Neural progenitor cell (in vitro differentiated cells): Measurements from ENCODE around the gene BRD7.

ENCODE experiments used
- CTCF ChIP-seq: fragments of 200-600 bp; sonication (generic); IDR thresholded peaks from 2 replicates; pipeline ENCODE4 v1.5.1; 2017; ENCODE audit warnings: antibody characterized with exemption, mild to moderate bottlenecking
- EZH2 ChIP-seq: fragments of 200-600 bp; sonication (generic); IDR thresholded peaks from 2 replicates; pipeline ENCODE4 v1.6.1; 2017; ENCODE audit warnings: antibody characterized with exemption, mild to moderate bottlenecking, moderate library complexity
- EZH2phosphoT487 ChIP-seq: fragments of 200-600 bp; sonication (generic); IDR thresholded peaks from 2 replicates; pipeline ENCODE4 v1.6.1; 2017; ENCODE audit warnings: antibody characterized with exemption

GRCh38 chr16:50388496-50388895 is 19.7 kb upstream of the BRD7 start:
- TF ChIP-seq EZH2phosphoT487 (no peak), EZH2 (no peak), CTCF (no peak)
